GM18867 (cell line): ENCODE data around the gene HBP1.
"Not testable (repeated sequence)": the region's sequence is repeated elsewhere in the genome, so short reads cannot be mapped to it uniquely, and the experiment has no call there.

ENCODE experiments used
- ATAC-seq: cut with Tn5 transposase; IDR thresholded peaks from one replicate; pipeline ENCODE4 v1.9.1; 2021; ENCODE audit warnings: mild to moderate bottlenecking, moderate library complexity; ENCODE audit not compliant: unreplicated experiment

HBP1 gene, protein sequence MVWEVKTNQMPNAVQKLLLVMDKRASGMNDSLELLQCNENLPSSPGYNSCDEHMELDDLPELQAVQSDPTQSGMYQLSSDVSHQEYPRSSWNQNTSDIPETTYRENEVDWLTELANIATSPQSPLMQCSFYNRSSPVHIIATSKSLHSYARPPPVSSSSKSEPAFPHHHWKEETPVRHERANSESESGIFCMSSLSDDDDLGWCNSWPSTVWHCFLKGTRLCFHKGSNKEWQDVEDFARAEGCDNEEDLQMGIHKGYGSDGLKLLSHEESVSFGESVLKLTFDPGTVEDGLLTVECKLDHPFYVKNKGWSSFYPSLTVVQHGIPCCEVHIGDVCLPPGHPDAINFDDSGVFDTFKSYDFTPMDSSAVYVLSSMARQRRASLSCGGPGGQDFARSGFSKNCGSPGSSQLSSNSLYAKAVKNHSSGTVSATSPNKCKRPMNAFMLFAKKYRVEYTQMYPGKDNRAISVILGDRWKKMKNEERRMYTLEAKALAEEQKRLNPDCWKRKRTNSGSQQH

DNA sequence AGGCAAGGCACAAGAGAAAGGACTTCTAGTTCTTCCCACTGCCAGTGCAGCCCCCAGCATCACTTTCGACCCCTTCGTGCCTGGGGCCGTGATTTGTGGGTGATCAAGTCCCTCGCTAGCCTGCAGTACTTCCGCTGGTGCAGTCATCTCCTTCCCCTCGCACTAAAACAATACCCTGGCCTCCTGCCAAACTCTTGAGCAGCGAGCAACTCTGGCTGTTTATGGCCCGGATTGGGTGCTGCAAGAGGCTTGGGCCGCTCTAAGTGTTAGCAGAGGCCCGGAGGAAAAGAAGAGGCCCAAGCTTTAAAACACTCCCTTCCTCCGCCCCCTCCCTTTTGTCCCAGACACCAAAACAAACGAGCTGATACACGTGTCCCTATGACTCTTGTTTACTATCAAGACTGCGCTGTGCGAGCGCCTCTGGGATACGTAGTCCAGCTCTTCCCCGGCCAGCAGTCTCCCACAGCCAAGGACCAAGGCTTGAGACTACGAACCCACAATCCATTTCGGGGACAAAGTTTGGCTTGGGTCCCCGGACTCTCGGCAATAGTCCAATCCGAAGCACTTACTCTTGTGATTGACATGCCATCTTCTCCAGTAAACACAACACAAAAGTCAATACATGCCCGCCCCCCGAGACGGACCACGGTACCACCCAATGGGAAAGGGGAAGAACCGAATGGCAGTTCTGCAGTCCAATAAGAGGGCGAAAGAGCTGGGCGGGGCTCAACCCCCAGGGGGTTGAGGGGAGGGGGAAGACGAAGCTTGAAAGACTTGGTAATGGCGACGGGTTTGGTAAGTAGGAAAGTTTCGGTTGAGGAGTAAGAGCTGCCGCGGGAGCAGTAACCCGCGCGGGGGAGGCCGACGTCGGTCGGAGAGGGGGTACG, at the start of gene HBP1:
Gene HBP1, plus strand, starts transcription at position 771 of the 887 bp plus-strand sequence. CDS start 10,891 bp downstream, outside the sequence.
- peak; percentile 88 for ATAC-seq

DNA sequence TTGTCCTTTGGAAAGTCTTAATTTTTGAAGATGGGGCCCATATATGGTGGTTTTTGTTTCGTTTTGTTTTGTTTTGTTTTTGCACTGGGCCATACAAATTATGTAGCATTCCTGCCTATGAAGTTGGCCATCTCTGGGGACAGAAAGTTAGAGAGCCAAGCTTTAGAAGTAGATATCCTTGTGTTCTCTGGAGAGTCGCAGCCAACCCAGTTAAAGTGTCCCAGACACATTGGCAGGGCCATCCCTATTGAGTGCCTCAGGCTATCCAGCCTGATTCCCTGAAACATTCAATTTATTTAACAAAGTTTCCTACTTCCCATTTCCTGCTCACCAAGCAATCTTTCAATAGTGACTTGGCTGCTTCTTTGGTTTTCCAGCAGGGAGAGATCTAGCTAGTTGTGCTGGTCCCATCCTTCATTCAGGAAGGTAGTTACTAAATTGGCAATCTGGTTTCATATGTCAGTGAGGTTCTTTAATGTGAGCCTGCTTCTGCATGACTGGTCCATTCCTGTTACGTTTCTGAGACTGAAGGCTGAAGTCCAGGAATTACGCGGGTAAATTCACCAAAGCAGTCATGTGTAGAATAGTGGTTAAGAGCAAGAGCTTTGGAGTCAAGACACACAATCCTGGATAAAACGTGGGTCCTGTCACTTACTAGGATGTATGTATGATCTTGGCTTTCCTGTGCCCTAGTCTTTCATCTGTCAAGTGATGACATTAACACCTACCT, 49.3 kb upstream of the HBP1 start:
- ATAC-seq = no peak

DNA sequence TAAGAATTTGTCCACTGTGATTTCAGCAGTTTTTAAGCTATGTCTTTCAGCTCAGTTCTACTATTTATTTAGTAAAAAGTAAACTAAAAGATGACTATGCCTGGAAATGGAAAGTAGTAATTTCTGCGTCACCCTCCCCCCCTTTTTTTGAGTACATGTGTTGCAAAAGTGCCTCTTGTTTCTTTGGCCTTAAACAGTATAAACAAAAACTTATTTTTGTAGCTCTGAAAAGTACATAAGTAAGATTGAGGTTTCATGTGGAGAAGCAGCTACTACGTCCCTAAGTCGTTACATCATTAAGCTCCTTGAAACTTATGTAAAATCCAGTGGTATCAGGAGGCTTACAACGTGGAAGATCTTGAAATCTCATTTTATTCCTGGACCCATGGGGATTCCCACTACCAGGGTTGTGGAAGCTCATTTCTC, 46.3 kb upstream of the HBP1 start:
- no peak for ATAC-seq

DNA sequence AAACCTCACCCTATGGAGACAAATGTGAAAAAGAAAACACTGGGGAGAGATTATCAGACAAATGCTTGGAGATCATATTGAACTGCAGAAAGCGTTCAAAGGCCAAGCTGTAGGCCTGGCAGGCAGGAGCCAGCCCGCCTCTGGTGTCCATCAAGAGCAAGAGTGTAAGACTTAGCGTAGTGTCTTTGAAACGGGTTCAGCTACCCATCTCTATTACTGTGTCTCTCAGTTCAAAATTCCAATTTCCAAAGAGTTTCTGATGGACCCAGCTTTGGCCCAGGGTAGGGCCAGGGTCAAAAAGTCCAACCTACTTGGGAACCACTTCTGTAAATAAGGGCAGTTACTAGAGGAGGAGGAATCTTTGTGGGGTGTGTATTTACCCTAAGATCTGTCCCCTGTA, 45.4 kb upstream of the HBP1 start:
- no peak for ATAC-seq

DNA sequence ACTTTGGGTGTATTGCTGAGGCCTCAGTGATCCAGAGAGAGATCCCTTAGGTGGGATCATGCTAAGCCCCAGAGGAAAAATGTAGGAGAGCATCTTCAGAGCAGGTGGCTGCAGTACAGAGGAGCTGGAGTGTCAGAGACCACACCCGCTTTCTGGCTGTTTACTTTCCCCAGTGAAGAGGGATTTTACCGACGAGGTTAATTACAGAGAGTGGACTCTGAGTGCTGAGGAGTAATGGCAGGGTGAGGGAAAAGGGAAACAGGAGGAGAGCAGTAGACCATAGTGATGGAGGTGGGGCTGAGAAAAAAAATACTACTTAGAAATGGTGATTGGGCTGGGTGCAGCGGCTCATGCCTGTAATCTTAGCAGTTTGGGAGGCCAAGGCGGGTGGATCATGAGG, 43.3 kb upstream of the HBP1 start:
- ATAC-seq = no peak

DNA sequence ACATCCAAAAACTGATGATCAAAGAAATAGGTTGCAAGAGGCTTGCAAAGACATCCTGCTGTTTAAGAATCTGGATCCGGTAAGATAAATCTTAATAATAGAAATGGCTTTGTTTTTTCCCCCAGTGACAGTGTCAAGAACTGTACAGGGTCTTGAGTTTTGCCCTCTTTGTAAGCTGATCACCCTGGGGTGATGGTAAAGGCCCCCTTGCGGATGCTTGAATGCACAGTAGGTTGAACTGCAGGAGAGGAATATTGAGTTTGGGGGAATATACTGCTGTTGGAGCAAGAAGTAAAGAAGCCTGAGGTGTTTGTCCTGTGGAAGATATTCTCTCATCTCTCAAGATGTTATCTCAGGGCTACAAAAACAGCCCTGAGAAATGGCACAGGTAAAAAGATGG, 40.6 kb upstream of the HBP1 start:
- ATAC-seq = no peak

DNA sequence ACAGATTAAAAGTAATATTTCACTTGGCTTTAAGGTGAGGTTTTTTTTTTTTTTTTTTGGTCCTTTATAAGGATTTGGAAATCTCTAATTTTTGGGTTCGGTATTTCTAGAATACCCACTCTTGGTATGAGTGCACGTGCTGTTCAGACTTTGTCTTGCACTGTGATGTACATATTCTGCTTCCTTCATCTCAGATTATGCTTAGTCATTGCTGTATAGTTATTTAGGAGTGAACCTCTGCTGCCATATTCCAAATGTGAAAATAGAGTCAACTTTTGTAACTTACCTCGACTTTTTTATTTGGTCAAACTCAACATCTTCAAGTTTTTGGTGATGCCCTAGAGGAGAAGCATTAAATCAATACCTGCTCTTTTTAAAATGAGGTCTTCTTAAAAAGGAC, 40.1 kb upstream of the HBP1 start:
- no peak for ATAC-seq

DNA sequence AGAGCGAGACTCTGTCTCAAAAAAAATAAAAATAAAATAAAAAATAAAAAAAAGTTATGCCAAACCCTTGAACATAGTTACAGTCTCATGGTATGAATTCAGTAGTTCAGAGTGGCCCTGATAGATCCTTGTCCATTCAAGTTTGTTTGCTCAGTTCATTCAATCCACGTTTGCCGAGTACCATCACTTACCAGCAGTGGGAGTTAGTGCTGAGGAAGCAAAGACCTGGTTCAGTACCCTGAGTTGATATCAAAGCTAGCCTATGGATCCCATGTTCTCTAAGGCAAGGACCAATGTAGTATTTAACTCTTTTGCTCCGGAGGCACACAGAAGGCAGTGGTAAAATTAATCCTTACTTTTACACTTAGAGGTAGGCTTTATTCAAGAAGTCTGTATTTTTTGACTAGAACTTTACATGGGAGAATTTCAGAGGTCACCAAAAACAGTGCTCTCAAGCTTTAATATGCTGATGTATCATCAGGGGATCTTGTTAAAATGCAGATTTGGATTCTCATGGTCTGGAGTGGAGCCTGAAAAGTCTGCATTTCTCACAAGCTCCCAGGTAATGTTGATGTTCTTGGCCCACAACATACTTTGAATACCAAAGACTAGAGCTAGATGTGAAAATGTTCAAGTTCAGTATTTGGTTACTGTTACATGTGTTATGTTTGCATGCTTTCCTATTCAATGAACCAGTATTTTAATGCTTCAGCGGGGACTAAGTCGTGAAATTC, 38.1 kb upstream of the HBP1 start:
- ATAC-seq = no peak

DNA sequence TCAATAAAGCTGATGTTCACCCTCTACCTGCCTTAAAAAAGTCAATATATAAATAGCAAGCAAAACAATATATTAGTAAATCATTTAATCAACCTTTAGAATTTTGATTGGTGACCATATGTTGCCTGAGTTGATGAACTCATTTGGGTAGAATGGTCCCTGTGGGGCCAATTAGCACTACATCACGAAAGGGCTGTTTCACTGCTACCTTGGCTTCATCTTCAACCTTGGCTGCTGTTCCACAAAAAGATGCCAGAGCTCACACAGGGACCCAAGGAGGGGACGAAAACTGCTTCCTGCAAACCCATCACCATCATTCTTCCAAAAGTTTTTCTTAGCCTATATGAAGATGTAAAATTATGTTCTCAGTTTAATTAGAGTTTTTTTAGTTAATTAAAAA, 35.4 kb upstream of the HBP1 start:
- ATAC-seq = no peak

DNA sequence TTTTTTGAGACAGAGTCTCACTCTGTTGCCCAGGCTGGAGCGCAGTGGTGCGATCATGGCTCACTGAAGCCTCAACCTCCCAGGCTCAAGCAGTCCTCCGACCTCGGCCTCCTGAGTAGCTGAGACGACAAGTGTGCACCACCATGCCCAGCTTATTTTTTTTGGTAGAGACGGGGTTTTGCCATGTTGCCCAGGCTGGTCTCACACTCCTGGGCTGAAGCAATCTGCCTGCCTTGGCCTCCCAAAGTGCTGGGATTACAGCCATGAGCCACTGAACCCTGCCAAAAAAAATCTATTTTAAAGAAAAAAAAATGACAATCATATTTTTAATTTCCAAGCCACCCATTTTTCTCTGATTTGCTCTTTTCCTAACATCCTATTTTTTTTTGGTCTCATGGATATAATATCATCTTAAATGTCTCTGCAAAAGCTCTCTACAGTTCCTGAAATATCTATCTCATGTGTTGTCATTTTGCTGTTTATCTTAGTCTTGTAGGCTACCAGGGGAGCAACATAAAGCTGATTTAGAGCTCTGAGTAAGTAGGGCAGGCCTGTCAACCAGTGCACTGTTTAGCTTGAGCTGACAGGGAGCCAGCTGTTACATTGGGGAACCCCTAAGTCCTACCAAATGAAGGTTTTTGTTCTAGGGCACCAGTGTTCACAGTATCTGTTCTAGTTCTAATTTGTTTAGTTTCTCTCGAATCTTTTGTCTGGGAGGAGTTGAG, 29.9 kb upstream of the HBP1 start:
- ATAC-seq = no peak

DNA sequence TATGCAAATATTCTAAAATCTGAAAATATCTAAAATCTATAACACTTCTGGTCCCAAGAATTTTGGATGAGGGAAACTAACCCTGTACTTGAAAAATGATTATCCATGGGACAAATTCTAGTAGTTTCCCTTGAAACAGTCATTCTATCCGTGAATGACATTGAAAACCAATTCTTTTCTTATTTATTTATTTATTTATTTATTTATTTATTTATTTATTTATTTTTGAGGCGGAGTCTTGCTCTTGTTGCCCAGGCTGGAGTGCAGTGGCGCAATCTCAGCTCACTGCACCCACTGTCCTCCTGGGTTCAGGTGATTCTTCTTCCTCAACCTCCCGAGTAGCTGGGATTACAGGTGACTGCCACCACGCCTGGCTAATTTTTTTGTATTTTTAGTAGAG, 24.9 kb upstream of the HBP1 start:
- ATAC-seq = not testable (repeated sequence)

DNA sequence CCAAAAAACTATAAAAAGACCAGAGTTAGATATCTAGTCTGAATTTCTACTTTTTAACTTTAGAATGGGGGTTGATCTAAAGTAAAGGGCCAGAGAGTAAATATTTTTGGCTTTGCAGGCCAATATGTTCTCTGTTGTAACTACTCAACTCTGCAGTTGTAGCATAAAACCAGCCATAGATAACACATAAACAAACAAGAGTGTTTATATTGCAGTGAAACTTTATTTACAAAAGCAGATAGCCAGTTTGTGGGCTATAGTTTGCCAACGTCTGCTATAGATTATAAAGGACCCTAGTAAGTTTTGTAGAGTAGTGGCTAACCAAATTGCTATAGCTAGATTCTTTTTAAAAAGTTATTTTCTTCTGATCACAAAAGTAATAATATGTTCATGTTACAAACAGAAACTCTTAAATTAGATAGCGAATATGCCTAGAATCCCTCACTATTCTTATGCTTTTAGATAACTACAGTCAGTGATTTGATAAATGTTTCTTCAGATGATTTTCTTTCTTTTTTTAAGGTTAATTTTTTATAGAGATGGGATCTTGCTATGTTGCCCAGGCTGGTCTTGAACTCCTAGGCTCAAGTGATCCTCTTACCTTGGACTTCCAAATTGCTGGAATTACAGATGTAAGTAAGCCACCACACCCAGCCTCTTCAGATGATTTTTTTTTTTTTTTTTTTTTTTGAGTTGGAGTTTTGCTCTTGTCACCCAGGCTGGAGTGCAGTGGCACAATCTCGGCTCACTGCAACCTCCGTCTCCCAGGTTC, 23.6 kb upstream of the HBP1 start:
- no peak for ATAC-seq

DNA sequence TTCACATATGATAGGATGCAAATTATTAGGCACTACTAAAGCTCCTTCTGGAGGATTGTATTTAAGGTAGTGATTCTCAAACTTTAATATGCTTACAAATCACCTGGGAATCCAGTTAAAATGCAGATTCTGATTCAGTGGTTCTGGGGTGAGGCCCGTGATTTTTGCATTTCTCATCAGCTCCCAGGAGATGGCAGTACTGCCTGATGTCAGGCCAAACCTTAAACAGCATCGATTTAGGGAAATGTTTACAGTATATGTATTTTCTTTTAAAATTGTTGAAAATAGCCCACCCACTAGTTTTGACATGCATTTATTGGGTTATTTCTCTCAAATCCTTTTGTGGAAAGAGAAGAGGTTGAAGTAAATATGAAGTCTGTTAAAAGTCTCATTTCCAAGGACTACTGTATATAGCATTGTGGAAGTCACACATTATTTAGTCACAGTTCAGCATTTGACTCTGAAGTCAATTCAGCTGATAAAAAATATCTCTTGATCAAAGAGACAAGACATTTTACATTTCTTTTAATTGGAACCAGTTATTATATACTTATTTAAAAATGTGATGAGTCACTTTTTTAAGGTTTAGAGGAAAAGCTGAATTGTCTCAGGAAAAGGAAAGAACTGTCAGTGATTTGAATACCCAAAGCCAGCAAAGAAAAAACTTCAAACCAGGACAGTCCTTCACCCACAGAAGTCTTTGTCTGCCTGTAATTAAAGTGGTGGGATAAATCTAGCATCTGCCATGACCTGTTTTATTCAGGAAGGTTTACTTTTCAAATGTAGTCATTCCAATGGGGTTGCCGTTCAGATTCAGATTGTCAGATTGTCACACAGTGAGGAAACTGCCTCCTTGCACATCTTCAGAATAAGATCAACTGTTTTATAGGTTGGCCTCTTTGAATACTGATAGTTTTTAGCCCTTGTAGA, 21.1 kb upstream of the HBP1 start:
- ATAC-seq = peak; percentile 62

DNA sequence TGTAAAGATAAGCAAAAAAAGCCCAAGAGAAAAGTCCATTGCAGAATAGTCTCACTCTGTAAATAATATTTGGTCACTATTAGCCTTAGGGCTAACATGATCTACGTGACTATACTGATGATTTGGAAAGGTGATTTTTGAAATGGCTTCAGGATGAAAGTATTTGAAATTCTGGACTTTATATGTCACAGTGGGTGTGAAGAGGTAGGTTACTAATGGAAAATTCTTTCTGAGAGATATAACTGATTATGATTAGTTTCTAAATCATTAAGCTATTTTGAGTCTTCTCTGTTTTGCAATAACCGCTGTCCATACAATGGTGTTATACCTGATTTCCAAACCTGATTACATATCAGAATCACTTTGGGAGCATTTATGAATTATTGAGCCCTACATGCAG, 20.1 kb upstream of the HBP1 start:
- ATAC-seq = no peak

DNA sequence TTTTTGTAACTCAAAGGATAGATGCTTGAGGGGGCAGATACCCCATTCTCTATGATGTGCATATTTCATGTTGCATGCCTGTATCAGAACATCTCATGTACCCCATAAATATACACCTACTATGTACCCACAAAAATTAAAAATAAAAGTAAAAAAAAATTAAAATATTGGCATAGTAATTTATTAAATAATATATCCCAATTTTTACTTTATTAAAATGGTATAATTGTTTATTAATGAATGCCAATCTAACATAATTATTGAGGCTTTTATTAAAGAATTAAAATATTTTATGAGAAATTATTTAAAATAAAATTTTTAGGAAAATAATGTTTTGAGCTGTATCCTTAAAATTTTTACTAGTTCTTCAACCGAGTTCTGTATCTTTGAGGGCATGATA, 18.9 kb upstream of the HBP1 start:
- no peak for ATAC-seq

DNA sequence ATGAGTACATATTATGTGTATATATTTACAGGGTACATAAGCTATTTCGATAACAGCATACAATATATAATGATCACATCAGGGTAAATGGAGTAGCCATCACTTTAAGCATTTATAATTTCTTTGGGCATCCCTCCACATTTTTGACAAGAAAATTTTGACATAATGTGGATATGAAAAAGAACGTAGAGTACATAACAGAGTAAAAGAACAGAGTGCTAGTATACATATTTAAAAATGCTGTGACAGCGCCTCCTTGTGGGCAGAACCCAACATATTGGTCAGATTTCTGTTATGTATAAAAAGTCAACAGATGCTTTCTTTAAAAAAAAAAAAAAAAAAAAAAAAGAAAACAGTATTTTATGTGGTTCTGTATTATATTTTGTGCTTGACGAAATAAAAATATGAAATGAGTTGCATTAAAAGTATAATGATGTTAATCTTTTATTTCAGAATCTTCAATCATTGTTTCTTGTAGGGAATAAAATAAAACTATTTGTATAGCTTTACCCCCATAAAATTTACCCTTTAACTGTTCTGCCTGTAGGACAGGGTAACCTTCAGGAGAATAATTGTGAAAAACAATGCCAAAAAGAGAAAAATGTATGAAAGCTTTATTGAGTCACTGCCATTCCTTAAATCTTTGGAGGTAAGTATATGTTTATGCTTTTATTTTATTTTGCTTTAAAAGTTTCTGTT, 18.3 kb upstream of the HBP1 start:
- no peak for ATAC-seq

DNA sequence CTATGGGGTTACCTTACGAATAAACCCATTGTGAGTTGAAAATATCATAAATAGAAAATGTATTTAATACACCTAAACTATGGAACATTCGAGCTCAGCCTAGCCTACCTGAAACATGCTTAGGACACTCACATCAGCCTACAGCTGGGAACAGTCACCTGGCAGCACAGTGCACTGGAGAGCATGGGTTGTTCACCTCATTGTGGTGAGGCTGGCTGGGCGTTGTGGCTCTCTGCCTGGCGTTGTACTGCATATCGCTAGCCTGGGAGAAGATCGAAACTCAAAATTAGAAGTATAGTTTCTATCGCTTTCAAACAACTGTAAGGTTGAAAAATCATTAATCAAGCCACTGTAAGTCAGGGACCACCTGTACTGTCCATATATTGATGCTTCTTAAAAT, 17.3 kb upstream of the HBP1 start:
- no peak for ATAC-seq
